SU-DHL-6 (cell line): ENCODE measurements around the gene C19orf53.

Experiments
- EZH2phosphoT487 ChIP-seq: fragments of 200-600 bp; sonication (generic), shearing (Covaris generic); conservative IDR thresholded peaks from 2 replicates; pipeline ENCODE4 v1.6.1; 2018; ENCODE audit warnings: mild to moderate bottlenecking, antibody characterized with exemption, low read length, moderate library complexity, mixed read lengths
- TF ChIP-seq, protein P1 (sequence below): fragments of 200-600 bp; sonication (generic); IDR thresholded peaks from one replicate; pipeline ENCODE4 v1.5.1; 2017; ENCODE audit warnings: antibody characterized with exemption, mild to moderate bottlenecking, low read length, moderate library complexity; ENCODE audit not compliant: insufficient read depth, poor library complexity, severe bottlenecking

DNA sequence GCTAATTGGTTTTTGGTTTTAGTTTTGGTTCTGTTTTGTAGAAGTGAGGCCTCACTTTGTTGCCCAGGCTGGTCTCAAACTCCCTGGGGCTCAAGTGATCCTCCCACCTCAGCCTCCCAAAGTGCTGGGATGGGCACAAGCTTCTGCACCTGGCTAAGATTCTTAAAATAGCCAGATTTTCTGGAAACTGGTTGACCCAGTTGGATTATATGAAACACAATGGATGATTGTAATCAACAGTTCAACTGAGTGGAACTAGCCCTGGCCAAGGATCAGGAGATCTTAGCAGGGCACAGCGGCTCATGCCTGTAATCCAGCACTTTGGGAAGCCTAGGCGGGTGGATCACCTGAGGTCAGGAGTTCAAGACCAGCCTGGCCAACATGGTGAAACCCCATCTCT is 39.5 kb upstream of the C19orf53 start:
- TF ChIP-seq EZH2phosphoT487, result no peak
- TF ChIP-seq, protein P1, sequence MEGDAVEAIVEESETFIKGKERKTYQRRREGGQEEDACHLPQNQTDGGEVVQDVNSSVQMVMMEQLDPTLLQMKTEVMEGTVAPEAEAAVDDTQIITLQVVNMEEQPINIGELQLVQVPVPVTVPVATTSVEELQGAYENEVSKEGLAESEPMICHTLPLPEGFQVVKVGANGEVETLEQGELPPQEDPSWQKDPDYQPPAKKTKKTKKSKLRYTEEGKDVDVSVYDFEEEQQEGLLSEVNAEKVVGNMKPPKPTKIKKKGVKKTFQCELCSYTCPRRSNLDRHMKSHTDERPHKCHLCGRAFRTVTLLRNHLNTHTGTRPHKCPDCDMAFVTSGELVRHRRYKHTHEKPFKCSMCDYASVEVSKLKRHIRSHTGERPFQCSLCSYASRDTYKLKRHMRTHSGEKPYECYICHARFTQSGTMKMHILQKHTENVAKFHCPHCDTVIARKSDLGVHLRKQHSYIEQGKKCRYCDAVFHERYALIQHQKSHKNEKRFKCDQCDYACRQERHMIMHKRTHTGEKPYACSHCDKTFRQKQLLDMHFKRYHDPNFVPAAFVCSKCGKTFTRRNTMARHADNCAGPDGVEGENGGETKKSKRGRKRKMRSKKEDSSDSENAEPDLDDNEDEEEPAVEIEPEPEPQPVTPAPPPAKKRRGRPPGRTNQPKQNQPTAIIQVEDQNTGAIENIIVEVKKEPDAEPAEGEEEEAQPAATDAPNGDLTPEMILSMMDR, result no peak
